Nephron (organoid): ENCODE results near the gene PHPT1.

Experiments
- H3K27ac Mint-ChIP-seq, 3 experiments: 2 replicates each; pipeline ENCODE4 v1.8.0; 2020; ENCODE audit warnings: mixed read lengths in 3 of 3, mild to moderate bottlenecking in 2 of 3, moderate library complexity in 1 of 3
- H3K27me3 Mint-ChIP-seq: 2 replicates; pipeline ENCODE4 v1.8.0; 2021; ENCODE audit warnings: low read depth, mild to moderate bottlenecking, moderate library complexity, mixed read lengths
- H3K36me3 Mint-ChIP-seq: 2 replicates; pipeline ENCODE4 v1.8.0; 2020; ENCODE audit warnings: low read depth, mixed read lengths
- H3K4me1 Mint-ChIP-seq: 2 replicates; pipeline ENCODE4 v1.8.0; 2020; ENCODE audit warnings: mixed read lengths
- H3K4me3 Mint-ChIP-seq, 3 experiments: 2 replicates each; pipeline ENCODE4 v1.8.0; 2020; ENCODE audit warnings: mild to moderate bottlenecking in 3 of 3, mixed read lengths in 3 of 3, moderate library complexity in 2 of 3
- H3K9me3 Mint-ChIP-seq: 2 replicates; pipeline ENCODE4 v1.8.0; 2020; ENCODE audit warnings: mixed read lengths
- CTCF ChIP-seq, 3 experiments: fragments of 200-600 bp; sonication (generic); IDR thresholded peaks; one replicate each; pipeline ENCODE4 v1.5.0; 2021; ENCODE audit warnings: antibody characterized with exemption in 3 of 3; ENCODE audit not compliant: unreplicated experiment in 3 of 3

The PHPT1 gene

GRCh38 chr9:136804509-136805206 lies 44.6 kb upstream of the PHPT1 start:
- Mint-ChIP-seq H3K9me3 (no peaks in the 10 kb centered on the region), H3K27ac (no peak overlapping the region), H3K4me1 (peaks cover 23% of the 10 kb centered on the region), H3K27me3 (peaks cover 26% of the 10 kb centered on the region), H3K36me3 (peaks cover 4% of the 10 kb centered on the region), H3K4me3 (peak overlapping the region; percentile 41 to 62 (median 57))
- TF ChIP-seq CTCF (IDR thresholded peaks at IDR 0.05; ENCODE audit: unreplicated experiment in 3 of 3), result no peak

- TF ChIP-seq CTCF (IDR thresholded peaks at IDR 0.05; ENCODE audit: unreplicated experiment in 3 of 3), result no peak
- peak overlapping the region; percentile 60 to 73 (median 73) for H3K4me3 Mint-ChIP-seq
- H3K9me3 Mint-ChIP-seq, result no peaks in the 10 kb centered on the region
Observed at GRCh38 chr9:136805207-136805740, 43.9 kb upstream of the PHPT1 start.

GRCh38 chr9:136806067-136806466 lies 43.1 kb upstream of the PHPT1 start:
- Mint-ChIP-seq H3K4me3 (peak overlapping the region; percentile 88 to 90 (median 90)), H3K36me3 (peaks cover 14% of the 10 kb centered on the region), H3K27me3 (peaks cover 15% of the 10 kb centered on the region), H3K4me1 (peaks cover 22% of the 10 kb centered on the region), H3K27ac (no peak overlapping the region), H3K9me3 (no peaks in the 10 kb centered on the region)
- TF ChIP-seq CTCF (IDR thresholded peaks at IDR 0.05; ENCODE audit: unreplicated experiment in 3 of 3), result no peak

More at GRCh38 chr9:136805207-136805740, 43.9 kb upstream of the PHPT1 start:
- H3K4me1 Mint-ChIP-seq, result peaks cover 26% of the 10 kb centered on the region
- H3K27ac Mint-ChIP-seq, result peak overlapping the region in 1 of 3 experiments; percentile 53
- H3K27me3 Mint-ChIP-seq, result peaks cover 23% of the 10 kb centered on the region
- peaks cover 10% of the 10 kb centered on the region for H3K36me3 Mint-ChIP-seq

- no peak for TF ChIP-seq CTCF (IDR thresholded peaks at IDR 0.05; ENCODE audit: unreplicated experiment in 3 of 3)
- Mint-ChIP-seq H3K27ac (peak overlapping the region in 1 of 3 experiments; percentile 81), H3K9me3 (no peaks in the 10 kb centered on the region), H3K36me3 (peaks cover 15% of the 10 kb centered on the region), H3K4me3 (peak overlapping the region; percentile 88 to 90 (median 90)), H3K27me3 (peaks cover 10% of the 10 kb centered on the region), H3K4me1 (peaks cover 23% of the 10 kb centered on the region)
Observed at GRCh38 chr9:136806631-136807201, 42.5 kb upstream of the PHPT1 start.

GRCh38 chr9:136807281-136808074 lies 41.7 kb upstream of the PHPT1 start, which contains the start of gene RABL6:
TSS of gene RABL6 (plus strand) at chr9:136807948. CDS start at chr9:136808197, 249 bp downstream.
- peak within 1 kb of the TSS; percentile 64 to 87 (median 81) for H3K27ac Mint-ChIP-seq
- H3K36me3 Mint-ChIP-seq, result peaks cover 15% of the 10 kb centered on the region
- peaks cover 23% of the 10 kb centered on the region for H3K4me1 Mint-ChIP-seq
- H3K9me3 Mint-ChIP-seq, result no peaks in the 10 kb centered on the region
- peak within 1 kb of the TSS; percentile 88 to 91 (median 90) for H3K4me3 Mint-ChIP-seq
- H3K27me3 Mint-ChIP-seq, result peaks cover 3% of the 10 kb centered on the region
- TF ChIP-seq CTCF (IDR thresholded peaks at IDR 0.05; ENCODE audit: unreplicated experiment in 3 of 3), result no peak
